Activated CD4-positive, alpha-beta T cell treated with anti-CD3 and anti-CD28 coated beads, Interleukin-2, amount 10 ng/mL, durations not matched to agents 24 days and 14 days (primary cell): ENCODE data around the gene ALDH3A1. TPM values are rescaled to one million over a fixed set of nuclear protein-coding genes. Genes with fewer than 3 reads are reported as not detected.

ENCODE experiments used
- DNase-seq: peaks from one replicate; pipeline ENCODE4 v3.0.0; 2022
- H3K27ac Mint-ChIP-seq: one replicate; pipeline ENCODE4 v1.8.0; 2022; ENCODE audit warnings: mild to moderate bottlenecking, mixed read lengths
- H3K27me3 Mint-ChIP-seq: one replicate; pipeline ENCODE4 v1.8.0; 2022; ENCODE audit warnings: mixed read lengths
- H3K36me3 Mint-ChIP-seq: one replicate; pipeline ENCODE4 v1.8.0; 2022; ENCODE audit warnings: low read depth, mild to moderate bottlenecking, mixed read lengths
- H3K4me1 Mint-ChIP-seq: one replicate; pipeline ENCODE4 v1.8.0; 2021; ENCODE audit warnings: mixed read lengths
- H3K4me3 Mint-ChIP-seq: one replicate; pipeline ENCODE4 v1.8.0; 2022; ENCODE audit warnings: mild to moderate bottlenecking, moderate library complexity, mixed read lengths
- H3K9me3 Mint-ChIP-seq: one replicate; pipeline ENCODE4 v1.8.0; 2021; ENCODE audit warnings: mixed read lengths
- intact Hi-C: fragments of 100-400 bp; cut with micrococcal nuclease; formaldehyde crosslinking; loops from one replicate; pipeline ENCODE4 v1.15.1; 2023
- total RNA-seq: library from RNA; stranded (reverse); gene quantifications from 2 replicates; pipeline ENCODE4 v1.2.3, GENCODE V29; 2022

Gene ALDH3A1
- total RNA-seq = not detected in 2 replicates

DNA sequence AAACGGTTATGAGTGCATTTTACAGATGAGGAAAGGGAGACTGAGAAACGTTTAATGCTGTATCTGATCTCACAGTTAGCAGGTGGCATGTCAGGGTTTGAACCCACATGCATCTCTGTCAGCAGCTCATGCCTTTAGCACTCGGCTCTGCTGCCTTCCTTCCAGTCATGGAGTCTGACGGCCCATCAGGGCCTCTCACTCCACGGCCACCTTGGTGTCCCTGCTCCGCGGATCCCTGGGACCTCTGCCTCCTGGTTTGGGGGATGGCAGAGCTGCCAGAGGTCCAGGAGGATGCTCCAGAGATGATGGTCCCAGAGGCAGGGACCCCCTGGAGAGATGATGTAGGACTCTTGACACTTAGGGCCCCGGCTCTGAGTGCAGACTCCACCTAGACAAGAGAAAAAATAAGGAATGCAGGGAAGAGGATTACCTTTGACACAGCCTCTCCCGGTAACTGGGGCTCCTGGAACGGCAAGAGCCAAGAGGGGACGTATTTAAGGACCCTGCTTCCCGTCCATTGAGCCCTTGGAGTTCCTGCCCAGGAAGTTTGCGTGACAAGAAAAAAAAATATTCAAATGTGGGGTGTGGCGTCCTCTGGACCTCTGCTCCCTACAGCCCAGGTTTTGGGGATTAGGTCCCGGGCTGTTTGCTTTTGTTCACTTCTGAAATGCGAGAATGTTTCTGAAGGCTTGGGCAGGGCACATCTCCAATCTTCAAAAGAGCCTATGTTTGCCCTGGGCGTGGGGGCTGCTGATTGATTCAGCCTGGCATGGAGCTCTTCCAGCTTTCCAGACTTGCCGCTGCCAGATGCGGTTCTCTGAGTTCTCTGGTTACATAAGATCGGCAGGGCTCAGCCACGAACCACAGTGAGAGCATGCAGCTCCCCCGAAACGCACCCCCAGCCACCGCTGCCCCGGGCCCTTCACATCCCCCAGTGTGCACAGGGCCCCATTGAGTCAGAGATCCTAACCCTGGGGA, at the start of gene ALDH3A1:
Gene ALDH3A1 (minus strand): TSS at position 470 of the 978 bp plus-strand sequence. CDS start 3,169 bp downstream, outside the sequence.
- H3K36me3 Mint-ChIP-seq = no peaks in the 10 kb centered on the region
- peaks cover 2% of the 10 kb centered on the region for H3K27me3 Mint-ChIP-seq
- intact Hi-C loops = no loop called here
- no peaks in the 10 kb centered on the region for H3K9me3 Mint-ChIP-seq
- no peak within 1 kb of the TSS for H3K27ac Mint-ChIP-seq
- peaks cover 6% of the 10 kb centered on the region for H3K4me1 Mint-ChIP-seq
- H3K4me3 Mint-ChIP-seq = no peak within 1 kb of the TSS
- no peak for DNase-seq

- no peak for DNase-seq
- Mint-ChIP-seq H3K27ac (no peak overlapping the region), H3K27me3 (no peaks in the 10 kb centered on the region), H3K9me3 (peaks cover 26% of the 10 kb centered on the region), H3K4me1 (peaks cover 7% of the 10 kb centered on the region), H3K4me3 (no peak overlapping the region), H3K36me3 (peaks cover 69% of the 10 kb centered on the region)
- intact Hi-C loops = no loop called here
Observed at GRCh38 chr17:19796457-19796856, 48.4 kb upstream of the ALDH3A1 start.

GRCh38 chr17:19791918-19792550, 43.9 kb upstream of the ALDH3A1 start:
- Mint-ChIP-seq H3K4me3 (no peak overlapping the region), H3K27ac (no peak overlapping the region), H3K36me3 (peaks cover 73% of the 10 kb centered on the region), H3K4me1 (peaks cover 3% of the 10 kb centered on the region), H3K27me3 (no peaks in the 10 kb centered on the region), H3K9me3 (peaks cover 22% of the 10 kb centered on the region)
- intact Hi-C loops = no loop called here
- DNase-seq = no peak

DNA sequence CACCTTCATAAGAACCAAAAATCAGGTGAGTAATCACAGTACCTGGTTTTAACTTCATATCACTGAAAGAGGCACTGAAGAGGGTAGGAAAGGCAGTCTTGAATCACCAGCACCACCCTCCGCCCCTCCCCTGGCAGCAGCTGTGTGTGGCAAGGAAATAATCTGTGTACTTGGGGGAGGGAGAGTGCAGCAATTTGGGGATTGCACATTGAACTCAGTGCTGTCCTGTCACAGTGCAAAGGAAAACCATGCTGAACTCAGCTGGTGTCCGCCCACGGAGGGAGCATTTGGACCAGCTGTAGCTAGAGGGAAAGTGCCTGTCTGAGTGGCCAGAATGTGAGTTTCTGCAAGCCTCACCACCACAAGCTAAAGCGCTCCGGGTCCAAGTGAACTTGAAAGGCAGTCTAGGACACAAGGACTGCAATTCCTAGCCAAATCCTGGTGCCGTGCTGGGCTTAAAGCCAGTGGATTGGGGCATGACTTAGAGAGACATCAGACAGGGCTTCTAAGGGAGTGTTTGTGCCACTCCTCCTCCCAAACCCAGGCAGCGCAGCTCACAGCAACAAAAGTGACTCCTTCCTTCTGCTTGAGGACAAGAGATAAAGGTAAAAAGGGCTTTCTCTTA, 39.7 kb upstream of the ALDH3A1 start:
- intact Hi-C loops = no loop called here
- no peak overlapping the region for H3K27ac Mint-ChIP-seq

DNA sequence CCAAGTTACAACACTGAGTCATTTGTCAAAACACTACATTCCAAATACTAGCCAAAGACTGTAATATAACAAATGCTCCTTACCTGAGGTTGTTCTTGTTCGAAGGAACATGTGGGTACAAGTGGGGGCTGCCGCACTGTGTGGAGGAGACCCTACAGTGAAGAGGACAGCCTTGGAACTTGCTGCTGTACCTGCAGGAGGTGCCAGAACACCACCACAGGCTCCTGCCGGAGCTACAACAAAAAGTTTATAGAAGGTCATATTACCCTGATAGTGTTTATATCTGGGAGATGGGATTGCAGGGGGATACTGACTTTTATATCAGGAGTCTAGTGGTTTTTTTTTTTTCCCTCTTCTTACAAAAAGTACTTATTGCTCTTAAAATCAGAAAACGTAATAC, 37.8 kb upstream of the ALDH3A1 start:
- peaks cover 3% of the 10 kb centered on the region for H3K4me1 Mint-ChIP-seq
- no peak overlapping the region for H3K4me3 Mint-ChIP-seq
- H3K27ac Mint-ChIP-seq = no peak overlapping the region
- H3K36me3 Mint-ChIP-seq = peaks cover 29% of the 10 kb centered on the region
- DNase-seq = no peak
- H3K9me3 Mint-ChIP-seq = no peaks in the 10 kb centered on the region
- intact Hi-C loops = no loop called here
- no peaks in the 10 kb centered on the region for H3K27me3 Mint-ChIP-seq

More for the DNA sequence above, 39.7 kb upstream of the ALDH3A1 start:
- DNase-seq = no peak
- no peak overlapping the region for H3K4me3 Mint-ChIP-seq
- H3K27me3 Mint-ChIP-seq = no peaks in the 10 kb centered on the region
- H3K4me1 Mint-ChIP-seq = peaks cover 3% of the 10 kb centered on the region
- H3K9me3 Mint-ChIP-seq = no peaks in the 10 kb centered on the region
- H3K36me3 Mint-ChIP-seq = peaks cover 38% of the 10 kb centered on the region

- intact Hi-C loops = no loop called here
- no peaks in the 10 kb centered on the region for H3K27me3 Mint-ChIP-seq
- peaks cover 9% of the 10 kb centered on the region for H3K36me3 Mint-ChIP-seq
- H3K4me1 Mint-ChIP-seq = no peaks in the 10 kb centered on the region
- H3K4me3 Mint-ChIP-seq = no peak overlapping the region
- no peak overlapping the region for H3K27ac Mint-ChIP-seq
- no peak for DNase-seq
- no peaks in the 10 kb centered on the region for H3K9me3 Mint-ChIP-seq
Observed at GRCh38 chr17:19781488-19782458, 33.7 kb upstream of the ALDH3A1 start.

DNA sequence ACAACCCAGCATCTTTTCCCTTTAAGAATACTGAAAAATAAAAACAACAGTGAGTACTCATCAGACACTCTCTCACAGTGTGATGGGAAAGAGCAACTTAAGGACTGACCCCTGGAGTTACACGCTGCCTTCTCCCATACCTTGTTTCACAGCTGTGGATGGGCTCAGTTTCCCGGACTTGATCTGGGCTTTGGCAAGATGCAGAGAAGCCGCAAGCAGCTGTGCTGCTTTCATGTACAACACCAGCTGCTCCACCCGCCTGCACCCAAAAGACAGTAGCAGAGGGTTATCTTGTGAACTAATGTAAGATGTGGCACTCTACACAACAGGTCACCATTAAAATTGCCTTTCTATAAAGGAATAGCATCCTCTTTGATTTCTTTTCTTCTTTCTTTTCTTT, 32.7 kb upstream of the ALDH3A1 start:
- H3K36me3 Mint-ChIP-seq = peaks cover 9% of the 10 kb centered on the region

GRCh38 chr17:19773534-19773933, 25.4 kb upstream of the ALDH3A1 start:
- no peak for DNase-seq
- peaks cover 20% of the 10 kb centered on the region for H3K4me1 Mint-ChIP-seq
- H3K36me3 Mint-ChIP-seq = peaks cover 3% of the 10 kb centered on the region
- intact Hi-C loops = no loop called here
- no peak overlapping the region for H3K4me3 Mint-ChIP-seq
- H3K27me3 Mint-ChIP-seq = no peaks in the 10 kb centered on the region
- no peak overlapping the region for H3K27ac Mint-ChIP-seq
- H3K9me3 Mint-ChIP-seq = no peaks in the 10 kb centered on the region

More for the DNA sequence above, 32.7 kb upstream of the ALDH3A1 start:
- H3K4me1 Mint-ChIP-seq = no peaks in the 10 kb centered on the region
- intact Hi-C loops = no loop called here
- no peaks in the 10 kb centered on the region for H3K9me3 Mint-ChIP-seq
- no peaks in the 10 kb centered on the region for H3K27me3 Mint-ChIP-seq
- no peak for DNase-seq
- H3K27ac Mint-ChIP-seq = no peak overlapping the region
- no peak overlapping the region for H3K4me3 Mint-ChIP-seq

GRCh38 chr17:19771971-19772630, 24.0 kb upstream of the ALDH3A1 start:
- no peaks in the 10 kb centered on the region for H3K27me3 Mint-ChIP-seq
- H3K36me3 Mint-ChIP-seq = peaks cover 2% of the 10 kb centered on the region
- H3K4me1 Mint-ChIP-seq = peaks cover 28% of the 10 kb centered on the region
- no peaks in the 10 kb centered on the region for H3K9me3 Mint-ChIP-seq
- no peak overlapping the region for H3K4me3 Mint-ChIP-seq
- no peak overlapping the region for H3K27ac Mint-ChIP-seq
- intact Hi-C loops = no loop called here
- peak; percentile 77 for DNase-seq

DNA sequence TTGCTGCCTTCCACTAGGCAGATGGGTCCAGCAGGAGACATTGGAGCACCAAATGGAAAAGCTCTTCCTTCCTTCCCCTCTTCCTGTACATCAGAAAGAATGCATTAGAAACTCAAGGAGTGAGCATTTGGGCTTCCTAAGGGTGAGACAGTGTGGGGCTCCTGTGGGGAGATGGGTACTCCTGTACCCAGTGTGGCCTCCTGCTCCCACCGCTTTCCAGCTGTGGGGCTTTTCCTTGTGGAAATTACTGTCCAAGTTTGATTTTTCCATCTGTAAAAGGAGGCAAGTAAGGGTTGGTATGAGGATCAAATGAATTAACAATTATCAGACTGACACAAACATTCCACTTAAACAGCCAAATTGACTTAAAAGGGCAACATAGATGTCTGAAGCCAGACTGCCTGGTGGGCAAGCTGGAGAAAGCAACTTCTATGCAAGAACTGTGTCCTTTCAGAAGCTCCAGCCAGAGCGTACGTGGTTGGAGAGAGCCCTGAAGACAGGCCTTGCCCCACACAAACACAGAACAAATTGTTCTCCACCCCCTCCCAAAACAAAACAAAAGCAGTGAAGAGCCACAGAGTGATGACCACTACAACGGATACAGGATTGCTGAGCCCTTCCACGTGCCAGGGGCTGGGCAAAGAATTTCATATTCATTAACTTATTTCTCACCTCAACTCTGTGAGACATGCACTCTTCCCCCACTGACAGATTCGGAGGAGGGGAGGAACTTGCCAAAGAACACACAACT, 23.1 kb upstream of the ALDH3A1 start:
- intact Hi-C loops = no loop called here
- no peak overlapping the region for H3K27ac Mint-ChIP-seq
- H3K4me1 Mint-ChIP-seq = peaks cover 32% of the 10 kb centered on the region

DNA sequence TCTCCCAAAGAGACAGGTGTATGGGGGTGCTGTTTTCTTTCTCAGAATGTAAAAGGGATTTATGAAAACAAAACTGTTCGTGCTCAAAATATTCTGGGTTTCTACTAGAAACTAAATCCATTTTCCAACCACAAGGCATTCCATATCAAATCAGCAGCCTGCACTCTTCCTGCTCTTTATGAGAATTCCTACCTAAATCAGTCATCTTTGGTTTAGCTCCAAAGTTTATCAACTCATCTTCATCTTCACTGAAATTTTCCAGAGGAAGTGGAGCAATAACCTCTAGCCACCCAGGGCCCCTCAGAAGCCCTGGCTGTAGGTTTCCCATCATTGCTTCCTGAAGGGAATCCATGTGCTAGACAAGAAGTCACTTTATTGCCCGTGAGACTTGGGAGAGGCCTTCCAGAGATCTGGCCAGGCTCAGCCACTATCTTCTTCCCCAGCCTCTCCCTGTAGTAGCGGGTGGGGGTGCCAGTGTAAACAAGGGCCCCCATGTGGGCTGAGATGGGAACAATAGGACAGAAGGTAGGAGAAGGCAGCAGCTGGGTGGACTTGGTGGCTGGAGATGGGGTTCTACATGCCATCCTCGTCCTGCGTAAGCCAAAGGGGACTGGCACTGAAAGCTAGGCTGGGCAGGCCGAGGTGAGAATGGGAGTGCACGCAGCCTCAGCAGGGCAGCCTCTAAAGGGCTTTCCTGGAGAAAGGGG, 22.0 kb upstream of the ALDH3A1 start:
- intact Hi-C loops = loop anchor here (10.0 kb wide), 1 partner anchor 155 kb away; no protein-coding TSS in a partner anchor
- Mint-ChIP-seq H3K27me3 (no peaks in the 10 kb centered on the region), H3K27ac (peak overlapping the region; percentile 28), H3K4me1 (peaks cover 32% of the 10 kb centered on the region), H3K9me3 (no peaks in the 10 kb centered on the region), H3K4me3 (no peak overlapping the region), H3K36me3 (no peaks in the 10 kb centered on the region)
- DNase-seq = peak; percentile 50

More for the DNA sequence above, 23.1 kb upstream of the ALDH3A1 start:
- no peaks in the 10 kb centered on the region for H3K9me3 Mint-ChIP-seq
- H3K27me3 Mint-ChIP-seq = no peaks in the 10 kb centered on the region
- DNase-seq = peak; percentile 56
- H3K36me3 Mint-ChIP-seq = no peaks in the 10 kb centered on the region
- peak overlapping the region; percentile 42 for H3K4me3 Mint-ChIP-seq
